Stimulated activated CD4-positive, alpha-beta T cell treated with anti-CD3 and anti-CD28 coated beads, Interleukin-15, amount 100 ng/mL, for 1 hour (primary cell): ENCODE results near the gene GAGE12D.
"Not testable (repeated sequence)": the region's sequence is repeated elsewhere in the genome, so short reads cannot be mapped to it uniquely, and the experiment has no call there.

Experiments used
- DNase-seq, 2 donors: peaks; one replicate each; pipeline ENCODE4 v3.0.0-alpha.2; 2020; ENCODE audit warnings: low read depth in 1 of 2, low spot score in 1 of 2

GAGE12D gene

GRCh38 chrX:49541433-49541832, at the start of gene GAGE12D:
TSS of gene GAGE12D (plus strand) at chrX:49541733. CDS start at chrX:49542888, 1,155 bp downstream.
- DNase-seq = not testable (repeated sequence)

- not testable (repeated sequence) for DNase-seq
Measured at GRCh38 chrX:49531877-49532276, 9.7 kb upstream of the GAGE12D start, which contains the start of gene GAGE12C. TSS of gene GAGE12C (plus strand) at chrX:49532177. CDS start at chrX:49533332, 1,155 bp downstream.

DNA sequence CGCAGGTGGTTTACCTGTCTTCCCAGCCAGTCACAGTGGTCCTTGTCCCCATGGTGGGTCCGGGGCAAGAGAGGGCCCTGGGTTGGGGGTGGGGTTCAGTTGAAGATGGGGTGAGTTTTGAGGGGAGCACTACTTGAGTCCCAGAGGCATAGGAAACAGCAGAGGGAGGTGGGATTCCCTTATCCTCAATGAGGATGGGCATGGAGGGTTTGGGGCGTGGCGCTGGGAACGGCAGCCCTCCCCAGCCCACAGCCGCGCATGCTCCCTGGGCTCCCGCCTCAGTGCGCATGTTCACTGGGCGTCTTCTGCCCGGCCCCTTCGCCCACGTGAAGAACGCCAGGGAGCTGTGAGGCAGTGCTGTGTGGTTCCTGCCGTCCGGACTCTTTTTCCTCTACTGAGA, 9.5 kb downstream of the GAGE12D start, which contains the start of gene GAGE12E:
Gene GAGE12E, plus strand, starts transcription at position 301 of the 400 bp plus-strand sequence. CDS start 1,155 bp downstream, outside the sequence.
- not testable (repeated sequence) for DNase-seq

GRCh38 chrX:49560542-49560941, 19.0 kb downstream of the GAGE12D start, which contains the start of gene GAGE12F:
TSS of gene GAGE12F (plus strand) at chrX:49560842. CDS start at chrX:49561997, 1,155 bp downstream.
- DNase-seq = not testable (repeated sequence)

DNA sequence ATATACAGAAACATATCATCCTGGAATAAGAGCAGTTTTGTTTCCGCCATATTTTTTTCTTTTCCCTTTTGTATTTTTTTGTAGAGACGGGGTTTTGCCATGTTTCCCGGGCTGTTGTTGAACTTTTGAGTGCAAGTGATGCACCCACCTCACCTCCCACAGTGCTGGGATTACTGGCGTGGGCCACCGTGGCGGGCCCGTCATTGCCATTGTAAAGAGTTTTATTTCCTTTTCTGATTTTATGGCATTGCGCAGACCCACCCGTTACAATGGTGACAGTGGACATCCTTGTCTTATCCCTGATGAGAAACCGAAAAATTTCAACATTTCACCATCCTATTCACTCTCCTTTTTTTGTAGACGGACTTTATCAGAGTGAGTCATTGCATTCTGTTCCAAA, 27.2 kb downstream of the GAGE12D start:
- not testable (repeated sequence) for DNase-seq

GRCh38 chrX:49569152-49569551, 27.6 kb downstream of the GAGE12D start:
- not testable (repeated sequence) for DNase-seq

GRCh38 chrX:49570100-49570499, 28.6 kb downstream of the GAGE12D start, which contains the start of gene GAGE12G:
TSS of gene GAGE12G (plus strand) at chrX:49570400. CDS start at chrX:49571555, 1,155 bp downstream.
- not testable (repeated sequence) for DNase-seq

DNA sequence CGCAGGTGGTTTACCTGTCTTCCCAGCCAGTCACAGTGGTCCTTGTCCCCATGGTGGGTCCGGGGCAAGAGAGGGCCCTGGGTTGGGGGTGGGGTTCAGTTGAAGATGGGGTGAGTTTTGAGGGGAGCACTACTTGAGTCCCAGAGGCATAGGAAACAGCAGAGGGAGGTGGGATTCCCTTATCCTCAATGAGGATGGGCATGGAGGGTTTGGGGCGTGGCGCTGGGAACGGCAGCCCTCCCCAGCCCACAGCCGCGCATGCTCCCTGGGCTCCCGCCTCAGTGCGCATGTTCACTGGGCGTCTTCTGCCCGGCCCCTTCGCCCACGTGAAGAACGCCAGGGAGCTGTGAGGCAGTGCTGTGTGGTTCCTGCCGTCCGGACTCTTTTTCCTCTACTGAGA, 38.1 kb downstream of the GAGE12D start, which contains the start of gene GAGE12H:
Gene GAGE12H, plus strand, starts transcription at position 301 of the 400 bp plus-strand sequence. CDS start 1,155 bp downstream, outside the sequence.
- not testable (repeated sequence) for DNase-seq

- not testable (repeated sequence) for DNase-seq
Measured at GRCh38 chrX:49589196-49589595, 47.7 kb downstream of the GAGE12D start, which contains the start of gene GAGE2A. TSS of gene GAGE2A (plus strand) at chrX:49589496. CDS start at chrX:49590651, 1,155 bp downstream.

GRCh38 chrX:49589769-49590478, 48.4 kb downstream of the GAGE12D start:
- DNase-seq = not testable (repeated sequence)

DNA sequence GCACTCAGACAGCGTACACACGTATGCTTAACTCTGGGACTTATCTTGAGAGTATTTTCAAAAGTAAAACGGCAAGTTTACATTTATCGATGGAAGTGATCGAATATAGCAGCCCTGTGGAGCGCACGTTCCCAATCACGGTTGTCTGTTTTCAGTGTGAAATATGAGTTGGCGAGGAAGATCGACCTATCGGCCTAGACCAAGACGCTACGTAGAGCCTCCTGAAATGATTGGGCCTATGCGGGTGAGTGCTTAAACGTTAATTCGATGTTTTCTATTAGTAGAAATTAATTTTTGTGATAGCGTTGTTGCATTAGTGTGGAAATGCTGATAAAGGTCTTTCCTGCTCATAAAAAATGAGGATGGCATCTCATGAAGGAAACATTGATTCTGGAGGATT, 49.0 kb downstream of the GAGE12D start:
- not testable (repeated sequence) for DNase-seq
